Retinal pigment epithelial cell (primary cell): ENCODE results near the gene OSM.

ENCODE experiments used
- DNase-seq: peaks from one replicate; pipeline ENCODE4 v3.0.0-alpha.2; 2010; ENCODE audit warnings: low read depth
- H3K4me3 ChIP-seq: 2 replicates; pipeline ENCODE4 v1.5.1; 2011; ENCODE audit warnings: mild to moderate bottlenecking, low read length, control low read depth, moderate library complexity
- CTCF ChIP-seq: conservative IDR thresholded peaks from 2 replicates; pipeline ENCODE4 v1.5.1; 2011; ENCODE audit warnings: low read depth, low read length, control low read depth, inconsistent platforms

OSM gene

GRCh38 chr22:30297276-30297990, 30.8 kb upstream of the OSM start:
- no peak for TF ChIP-seq CTCF
- no peak for DNase-seq
- no peak overlapping the region for H3K4me3 ChIP-seq

GRCh38 chr22:30296833-30297232, 30.2 kb upstream of the OSM start:
- no peak for TF ChIP-seq CTCF
- no peak for DNase-seq
- no peak overlapping the region for H3K4me3 ChIP-seq

- DNase-seq = no peak
- no peak overlapping the region for H3K4me3 ChIP-seq
- TF ChIP-seq CTCF = no peak
These were observed 29.7 kb upstream of the OSM start for GRCh38 chr22:30296324-30296723.

DNA sequence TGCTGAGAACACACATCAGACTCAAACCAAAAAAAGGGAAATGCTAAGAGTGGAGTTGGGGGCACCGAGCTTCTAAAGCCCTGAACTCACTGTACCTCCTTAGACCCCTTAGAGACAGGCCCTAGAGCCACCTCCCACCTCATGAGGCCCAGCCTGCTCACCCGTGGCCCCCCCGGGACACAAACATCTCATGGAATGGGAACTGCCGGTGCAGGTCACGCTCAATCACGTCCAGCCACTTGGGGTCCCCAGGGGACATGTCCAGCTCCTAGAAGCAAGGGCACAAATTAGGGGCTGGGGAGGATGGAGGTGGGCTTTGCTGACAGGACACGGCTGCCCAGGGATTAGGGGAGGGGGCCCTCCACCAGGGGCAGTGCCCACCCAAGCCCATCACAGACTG, 28.9 kb upstream of the OSM start:
- no peak overlapping the region for H3K4me3 ChIP-seq
- no peak for DNase-seq
- no peak for TF ChIP-seq CTCF

DNA sequence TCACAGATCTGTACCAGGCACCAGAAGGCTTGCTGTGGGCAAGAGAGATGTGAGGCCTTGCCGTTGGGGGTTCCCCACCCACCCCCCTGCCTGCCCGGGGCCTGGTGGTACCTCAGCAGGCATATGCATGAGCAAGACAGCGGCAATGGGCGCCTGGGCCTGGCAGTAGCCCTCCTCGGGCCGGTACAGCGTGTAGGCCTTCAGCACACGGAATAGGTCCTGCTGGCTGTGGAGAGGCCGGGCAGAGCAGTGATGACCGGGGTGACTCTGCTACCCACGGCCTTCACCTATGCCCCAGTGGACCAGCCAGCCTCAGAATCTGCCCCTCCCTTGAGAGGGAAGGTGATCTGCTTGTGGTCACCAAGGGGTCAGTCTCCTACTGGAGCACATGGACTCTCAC, 28.2 kb upstream of the OSM start:
- no peak for DNase-seq
- no peak overlapping the region for H3K4me3 ChIP-seq
- TF ChIP-seq CTCF = no peak

DNA sequence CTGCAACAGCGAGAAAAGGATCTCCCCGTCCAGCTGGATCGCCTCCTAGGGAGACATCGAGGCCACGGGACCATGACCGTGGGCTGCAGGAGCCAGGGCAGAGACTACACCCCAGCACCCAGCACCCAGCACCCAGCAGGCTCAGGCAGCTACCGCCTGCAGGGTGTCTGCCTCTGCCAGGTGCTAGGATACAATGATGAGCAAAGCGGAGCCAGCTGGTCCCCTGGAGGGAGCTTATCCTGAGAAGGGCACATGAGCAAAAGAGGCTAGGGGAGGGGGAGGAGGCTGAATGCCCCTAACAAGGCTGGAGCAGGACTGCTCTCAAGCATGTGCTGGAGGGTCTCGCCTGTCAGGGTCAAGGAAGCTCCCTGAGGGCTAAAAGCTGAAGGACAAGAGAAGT, 27.4 kb upstream of the OSM start:
- H3K4me3 ChIP-seq = no peak overlapping the region
- no peak for DNase-seq
- TF ChIP-seq CTCF = no peak

GRCh38 chr22:30293026-30293425, 26.4 kb upstream of the OSM start:
- no peak overlapping the region for H3K4me3 ChIP-seq
- DNase-seq = no peak
- no peak for TF ChIP-seq CTCF
